Measurements from ENCODE around the gene CAMK2N2. TPM values are rescaled to one million over a fixed set of nuclear protein-coding genes. Genes with fewer than 3 reads are reported as not detected.

CAMK2N2 gene
- total RNA-seq, 4 donors from 2014 or later, result not detected

DNA sequence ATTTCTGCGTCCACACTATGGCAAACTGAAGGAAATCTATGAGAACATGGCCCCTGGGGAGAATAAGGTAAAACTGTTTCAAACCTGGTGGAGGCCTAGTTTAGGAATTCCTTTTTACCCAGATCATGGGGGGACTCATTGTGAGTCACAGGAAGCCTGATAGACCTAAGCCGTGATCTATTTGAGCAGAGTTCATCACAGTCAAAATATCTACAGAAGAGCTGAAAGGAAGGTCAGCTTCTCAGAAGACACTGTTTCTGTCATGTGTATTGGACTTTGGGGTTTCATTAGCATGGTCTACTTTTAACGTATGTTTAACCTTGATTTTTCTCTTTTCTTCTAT is 39.0 kb upstream of the CAMK2N2 start:
- no peak overlapping the region for H3K27ac ChIP-seq
- H3K4me3 ChIP-seq (replicated peaks in 1 of 3), result peak overlapping the region in 1 of 3 donors; percentile 56
- DNase-seq, result no peak
- TF ChIP-seq, protein P1, sequence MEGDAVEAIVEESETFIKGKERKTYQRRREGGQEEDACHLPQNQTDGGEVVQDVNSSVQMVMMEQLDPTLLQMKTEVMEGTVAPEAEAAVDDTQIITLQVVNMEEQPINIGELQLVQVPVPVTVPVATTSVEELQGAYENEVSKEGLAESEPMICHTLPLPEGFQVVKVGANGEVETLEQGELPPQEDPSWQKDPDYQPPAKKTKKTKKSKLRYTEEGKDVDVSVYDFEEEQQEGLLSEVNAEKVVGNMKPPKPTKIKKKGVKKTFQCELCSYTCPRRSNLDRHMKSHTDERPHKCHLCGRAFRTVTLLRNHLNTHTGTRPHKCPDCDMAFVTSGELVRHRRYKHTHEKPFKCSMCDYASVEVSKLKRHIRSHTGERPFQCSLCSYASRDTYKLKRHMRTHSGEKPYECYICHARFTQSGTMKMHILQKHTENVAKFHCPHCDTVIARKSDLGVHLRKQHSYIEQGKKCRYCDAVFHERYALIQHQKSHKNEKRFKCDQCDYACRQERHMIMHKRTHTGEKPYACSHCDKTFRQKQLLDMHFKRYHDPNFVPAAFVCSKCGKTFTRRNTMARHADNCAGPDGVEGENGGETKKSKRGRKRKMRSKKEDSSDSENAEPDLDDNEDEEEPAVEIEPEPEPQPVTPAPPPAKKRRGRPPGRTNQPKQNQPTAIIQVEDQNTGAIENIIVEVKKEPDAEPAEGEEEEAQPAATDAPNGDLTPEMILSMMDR (IDR thresholded peaks at IDR 0.05), result no peak
- no peak for TF ChIP-seq POLR2A (IDR thresholded peaks at IDR 0.05)
- intact Hi-C loops (cut with DNase I), result loop anchor here (5.0 kb wide), 1 partner anchor 123 kb away; no protein-coding TSS in a partner anchor
- H3K27me3 ChIP-seq, result no peaks in the 10 kb centered on the region
- WGBS, 2 donors, result 84 to 87% methylated on average over 3 of the region's 3 CpGs
- peaks cover 39 to 44% of the 10 kb centered on the region in 2 donors for H3K36me3 ChIP-seq
- H3K9me3 ChIP-seq, result no peaks in the 10 kb centered on the region
- peaks cover 11 to 13% of the 10 kb centered on the region in 2 donors for H3K4me1 ChIP-seq

DNA sequence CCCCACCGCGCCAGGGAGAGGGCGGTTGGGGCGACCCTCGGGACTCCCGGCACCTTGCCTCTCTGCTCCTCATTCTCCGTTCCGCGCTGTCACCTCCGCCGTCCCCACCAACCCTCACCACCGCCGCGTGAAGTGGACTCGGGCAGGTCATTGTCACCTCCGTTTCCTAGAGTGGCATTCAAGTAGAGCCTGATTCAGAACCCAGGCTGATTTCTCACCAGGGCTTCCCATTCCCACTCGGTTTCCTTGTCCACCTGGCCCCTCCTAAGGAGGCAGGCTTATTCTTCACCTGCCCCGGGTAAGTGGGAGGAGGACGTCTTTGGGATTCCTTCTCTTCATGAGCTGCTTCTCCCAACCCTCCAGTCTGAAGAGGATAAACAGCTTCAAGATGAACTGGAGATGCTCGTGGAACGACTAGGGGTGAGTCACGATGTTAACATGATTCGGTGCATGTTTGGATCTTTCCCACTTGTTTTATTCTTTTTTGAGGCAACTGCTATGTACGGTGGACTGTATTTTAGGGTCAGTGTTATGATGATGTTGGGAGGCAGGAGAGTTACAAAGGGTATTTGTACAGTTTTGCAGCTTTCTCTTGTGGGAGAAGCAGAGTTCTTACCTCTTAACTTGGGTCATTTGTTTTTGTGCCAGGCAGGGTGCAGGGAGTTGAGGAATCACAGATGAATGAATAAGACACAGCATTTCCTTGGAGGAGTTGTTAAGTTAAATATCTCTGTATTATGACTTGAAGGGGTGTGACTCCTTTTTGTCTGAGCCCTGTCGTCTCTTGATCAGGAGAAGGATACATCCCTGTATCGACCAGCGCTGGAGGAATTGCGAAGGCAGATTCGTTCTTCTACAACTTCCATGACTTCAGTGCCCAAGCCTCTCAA is 38.4 kb upstream of the CAMK2N2 start:
- Histone ChIP-seq H3K9me3 (no peaks in the 10 kb centered on the region), H3K27me3 (no peaks in the 10 kb centered on the region), H3K36me3 (peaks cover 36 to 41% of the 10 kb centered on the region in 2 donors), H3K27ac (peak overlapping the region in 1 of 3 donors; percentile 54), H3K4me1 (peaks cover 11 to 13% of the 10 kb centered on the region in 2 donors), H3K4me3 (replicated peaks in 1 of 3) (peak overlapping the region; percentile 56 to 88 (median 56))
- intact Hi-C loops (cut with DNase I), result loop anchor here (5.0 kb wide), 1 partner anchor 122 kb away; no protein-coding TSS in a partner anchor
- 21 to 22% methylated on average over 23 to 26 of the region's 29 CpGs for WGBS, 2 donors
- TF ChIP-seq, protein P1 (IDR thresholded peaks at IDR 0.05), result no peak
- TF ChIP-seq POLR2A (IDR thresholded peaks at IDR 0.05), result no peak
- no peak for DNase-seq

DNA sequence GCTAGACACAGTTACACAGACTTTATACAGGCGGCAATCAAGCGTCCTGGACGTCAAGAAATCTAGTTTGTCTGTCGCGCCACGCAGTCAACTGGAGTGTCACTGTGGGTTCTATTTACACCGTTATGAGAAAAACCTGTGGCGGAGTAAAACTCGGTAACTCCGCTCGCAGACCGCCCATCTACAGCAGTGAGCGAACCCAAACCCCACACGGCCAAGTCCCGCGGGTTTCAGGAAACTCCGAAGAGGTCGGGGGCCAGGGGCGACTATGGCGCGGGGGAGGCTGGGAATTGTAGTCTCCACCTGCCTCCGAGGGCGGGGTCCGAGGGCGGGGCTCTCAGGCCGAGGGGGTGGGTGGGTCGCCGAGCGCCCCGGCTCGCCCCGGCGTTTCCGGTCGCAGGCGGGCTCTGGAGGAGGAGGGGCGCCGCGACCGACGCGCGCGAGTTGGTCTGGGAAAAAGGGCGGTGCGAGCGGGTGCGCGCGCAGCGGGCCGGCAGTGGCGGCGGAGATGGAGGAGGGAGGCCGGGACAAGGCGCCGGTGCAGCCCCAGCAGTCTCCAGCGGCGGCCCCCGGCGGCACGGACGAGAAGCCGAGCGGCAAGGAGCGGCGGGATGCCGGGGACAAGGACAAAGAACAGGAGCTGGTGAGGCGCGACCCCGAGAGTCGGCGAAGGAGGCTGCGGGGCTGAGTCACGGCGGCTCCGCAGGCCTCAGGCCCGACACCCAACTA is 37.6 kb upstream of the CAMK2N2 start, which contains the start of gene PSMD2:
TSS of gene PSMD2 (plus strand) at position 483 of the 729 bp plus-strand sequence. CDS start at position 509, 26 bp downstream.
- intact Hi-C loops (cut with DNase I), result no loop called here
- TF ChIP-seq, protein P1 (IDR thresholded peaks at IDR 0.05), result peak in 1 of 6 experiments; percentile 26
- peak in 1 of 2 donors; percentile 80 for TF ChIP-seq POLR2A (IDR thresholded peaks at IDR 0.05)

DNA sequence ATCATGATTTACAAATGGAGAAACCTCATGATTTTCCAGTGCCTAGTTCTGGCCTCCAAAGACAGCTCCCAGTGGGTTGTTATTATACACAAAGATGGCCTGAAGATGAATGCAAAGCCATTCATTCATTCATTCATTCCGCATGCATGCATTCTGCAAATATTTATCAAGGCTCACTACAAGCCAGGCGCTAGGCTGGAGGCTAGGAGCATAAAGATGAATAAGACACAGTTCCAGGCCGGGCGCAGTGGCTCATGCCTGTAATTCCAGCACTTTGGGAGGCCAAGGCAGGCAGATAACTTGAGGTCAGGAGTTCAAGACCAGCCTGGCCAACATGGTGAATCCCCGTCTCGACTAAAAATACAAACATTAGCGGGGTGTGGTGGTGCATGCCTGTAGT is 35.3 kb upstream of the CAMK2N2 start:
- TF ChIP-seq POLR2A (IDR thresholded peaks at IDR 0.05), result no peak
- TF ChIP-seq, protein P1 (IDR thresholded peaks at IDR 0.05), result no peak
- no peak for DNase-seq
- Histone ChIP-seq H3K27me3 (no peaks in the 10 kb centered on the region), H3K4me3 (replicated peaks in 1 of 3) (no peak overlapping the region), H3K36me3 (peaks cover 5 to 10% of the 10 kb centered on the region in 2 donors), H3K4me1 (peaks cover 11 to 13% of the 10 kb centered on the region in 2 donors), H3K9me3 (no peaks in the 10 kb centered on the region), H3K27ac (no peak overlapping the region)
- 80 to 84% methylated on average over 7 of the region's 7 CpGs for WGBS, 2 donors
- intact Hi-C loops (cut with DNase I), result no loop called here

More for the DNA sequence above, 37.6 kb upstream of the CAMK2N2 start, which contains the start of gene PSMD2:
- Histone ChIP-seq H3K4me1 (peaks cover 11 to 13% of the 10 kb centered on the region in 2 donors), H3K4me3 (replicated peaks in 1 of 3) (peak within 1 kb of the TSS; percentile 56 to 88 (median 56)), H3K27ac (peak within 1 kb of the TSS; percentile 65 to 82 (median 79)), H3K36me3 (peaks cover 28 to 33% of the 10 kb centered on the region in 2 donors), H3K27me3 (no peaks in the 10 kb centered on the region), H3K9me3 (no peaks in the 10 kb centered on the region)
- 0 to 1% methylated on average over 17 to 46 of the region's 78 CpGs for WGBS, 2 donors
- peak; percentile 98 for DNase-seq
